ENCODE data around the gene LDLRAD4.

DNA sequence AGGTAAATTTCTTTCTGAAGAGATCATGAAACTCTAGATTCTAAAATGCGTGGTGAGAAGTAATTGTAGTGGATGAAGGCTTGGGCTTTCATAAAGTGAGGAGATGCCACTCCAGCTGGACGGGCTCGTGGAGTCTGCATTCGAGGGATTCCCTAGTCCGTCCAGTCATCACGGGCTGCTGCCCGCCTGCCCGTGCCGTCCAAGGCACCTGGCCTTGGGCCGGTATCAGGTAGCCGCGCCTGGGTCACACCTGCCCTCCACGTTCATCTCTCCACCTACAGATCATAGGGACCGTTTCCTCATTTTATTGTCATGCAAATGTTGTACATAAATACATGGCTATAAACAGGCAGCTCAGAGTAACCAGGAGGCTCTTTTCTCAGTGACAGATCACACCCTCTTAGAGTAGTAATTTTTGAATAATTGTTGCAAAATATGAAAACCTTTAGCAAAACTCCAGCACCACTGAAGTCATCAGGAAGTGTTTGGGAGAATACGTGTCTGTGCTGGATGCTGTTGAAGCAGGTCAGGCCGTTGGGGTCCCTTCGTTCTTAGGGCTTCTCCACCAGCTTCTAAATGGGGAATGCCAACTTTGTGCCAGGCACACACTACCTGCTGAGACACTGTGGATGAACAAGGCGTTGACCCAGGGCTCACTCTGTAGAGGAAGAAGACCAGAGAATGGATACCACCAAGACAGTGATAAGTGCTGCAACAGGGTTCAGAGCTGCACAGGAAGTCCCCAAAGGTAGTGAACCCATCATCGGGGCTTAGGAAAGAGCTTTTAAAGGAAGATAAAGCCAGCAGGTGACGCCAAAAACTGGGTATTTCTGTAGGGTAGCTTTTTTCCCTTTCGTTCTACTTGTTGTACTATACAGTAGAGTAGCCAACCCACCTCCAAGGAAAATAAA lies 395.3 kb downstream of the LDLRAD4 start:
- TF ChIP-seq SNAI2 (CRISPR knock-in tag; IDR thresholded peaks at IDR 0.05) (no peak), BACH2 (CRISPR knock-in tag; IDR thresholded peaks at IDR 0.05; ENCODE audit: borderline replicate concordance) (no peak)
- TF ChIP-seq, protein P1, sequence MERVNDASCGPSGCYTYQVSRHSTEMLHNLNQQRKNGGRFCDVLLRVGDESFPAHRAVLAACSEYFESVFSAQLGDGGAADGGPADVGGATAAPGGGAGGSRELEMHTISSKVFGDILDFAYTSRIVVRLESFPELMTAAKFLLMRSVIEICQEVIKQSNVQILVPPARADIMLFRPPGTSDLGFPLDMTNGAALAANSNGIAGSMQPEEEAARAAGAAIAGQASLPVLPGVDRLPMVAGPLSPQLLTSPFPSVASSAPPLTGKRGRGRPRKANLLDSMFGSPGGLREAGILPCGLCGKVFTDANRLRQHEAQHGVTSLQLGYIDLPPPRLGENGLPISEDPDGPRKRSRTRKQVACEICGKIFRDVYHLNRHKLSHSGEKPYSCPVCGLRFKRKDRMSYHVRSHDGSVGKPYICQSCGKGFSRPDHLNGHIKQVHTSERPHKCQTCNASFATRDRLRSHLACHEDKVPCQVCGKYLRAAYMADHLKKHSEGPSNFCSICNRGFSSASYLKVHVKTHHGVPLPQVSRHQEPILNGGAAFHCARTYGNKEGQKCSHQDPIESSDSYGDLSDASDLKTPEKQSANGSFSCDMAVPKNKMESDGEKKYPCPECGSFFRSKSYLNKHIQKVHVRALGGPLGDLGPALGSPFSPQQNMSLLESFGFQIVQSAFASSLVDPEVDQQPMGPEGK (CRISPR knock-in tag; IDR thresholded peaks at IDR 0.05; ENCODE audit: borderline replicate concordance): no peak

Data from SK-N-SH treated with all-trans-retinoic acid at 6 μM for 48 hours (cell line).